HFFc6 (cell line): ENCODE measurements around the gene HLX. TPM values are rescaled to one million over a fixed set of nuclear protein-coding genes. Genes with fewer than 3 reads are reported as not detected.

ENCODE experiments used
- DNase-seq: peaks from one replicate; pipeline ENCODE4 v3.0.0-alpha.2; 2018
- H3K27ac Mint-ChIP-seq: 2 replicates; pipeline ENCODE4 v1.8.0; 2020; ENCODE audit warnings: mild to moderate bottlenecking, mixed read lengths
- H3K27me3 Mint-ChIP-seq: 2 replicates; pipeline ENCODE4 v1.8.0; 2021; ENCODE audit warnings: mild to moderate bottlenecking, moderate library complexity, mixed read lengths; ENCODE audit not compliant: insufficient read depth
- H3K36me3 Mint-ChIP-seq: 2 replicates; pipeline ENCODE4 v1.8.0; 2021; ENCODE audit warnings: low read depth, mixed read lengths
- H3K4me1 Mint-ChIP-seq: 2 replicates; pipeline ENCODE4 v1.8.0; 2020; ENCODE audit warnings: low read depth, mixed read lengths
- H3K4me3 Mint-ChIP-seq: 2 replicates; pipeline ENCODE4 v1.8.0; 2020; ENCODE audit warnings: mild to moderate bottlenecking, moderate library complexity, mixed read lengths
- H3K9me3 Mint-ChIP-seq: 2 replicates; pipeline ENCODE4 v1.8.0; 2020; ENCODE audit warnings: mild to moderate bottlenecking, mixed read lengths
- long read RNA-seq: library from polyadenylated mRNA; unstranded; transcript quantifications from one replicate; pipeline ENCODE4 v2.0.0, GENCODE V29; 2019
- total RNA-seq, 6 experiments: library from RNA; stranded (reverse); fragmentation: NEBNext Ultra II Directional; extraction: Animal tissue kit (Norgen Biotek cat#: 25700); gene quantifications; 2 replicates in 1 of 6; 3 replicates in 5 of 6; pipeline ENCODE4 v1.2.3, GENCODE V29; 2021
- TF ChIP-seq, protein P1 (sequence below): fragments of 200-600 bp; sonication (generic); IDR thresholded peaks from 2 replicates; pipeline ENCODE4 v1.5.0; 2021; ENCODE audit warnings: antibody characterized with exemption, mild to moderate bottlenecking

The HLX gene, protein sequence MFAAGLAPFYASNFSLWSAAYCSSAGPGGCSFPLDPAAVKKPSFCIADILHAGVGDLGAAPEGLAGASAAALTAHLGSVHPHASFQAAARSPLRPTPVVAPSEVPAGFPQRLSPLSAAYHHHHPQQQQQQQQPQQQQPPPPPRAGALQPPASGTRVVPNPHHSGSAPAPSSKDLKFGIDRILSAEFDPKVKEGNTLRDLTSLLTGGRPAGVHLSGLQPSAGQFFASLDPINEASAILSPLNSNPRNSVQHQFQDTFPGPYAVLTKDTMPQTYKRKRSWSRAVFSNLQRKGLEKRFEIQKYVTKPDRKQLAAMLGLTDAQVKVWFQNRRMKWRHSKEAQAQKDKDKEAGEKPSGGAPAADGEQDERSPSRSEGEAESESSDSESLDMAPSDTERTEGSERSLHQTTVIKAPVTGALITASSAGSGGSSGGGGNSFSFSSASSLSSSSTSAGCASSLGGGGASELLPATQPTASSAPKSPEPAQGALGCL
- 10 to 100 TPM in 5 of 6 experiments, 1 to 10 TPM in 1; 9.9 to 14.3 (median 11.3) TPM for total RNA-seq
- long read RNA-seq, full-length matches to known transcripts: 19 of 21 reads
- long read RNA-seq, partial matches to known transcripts: 1 of 21 reads
- long read RNA-seq, other reads (novel, unspliced or antisense): 1 of 21 reads

DNA sequence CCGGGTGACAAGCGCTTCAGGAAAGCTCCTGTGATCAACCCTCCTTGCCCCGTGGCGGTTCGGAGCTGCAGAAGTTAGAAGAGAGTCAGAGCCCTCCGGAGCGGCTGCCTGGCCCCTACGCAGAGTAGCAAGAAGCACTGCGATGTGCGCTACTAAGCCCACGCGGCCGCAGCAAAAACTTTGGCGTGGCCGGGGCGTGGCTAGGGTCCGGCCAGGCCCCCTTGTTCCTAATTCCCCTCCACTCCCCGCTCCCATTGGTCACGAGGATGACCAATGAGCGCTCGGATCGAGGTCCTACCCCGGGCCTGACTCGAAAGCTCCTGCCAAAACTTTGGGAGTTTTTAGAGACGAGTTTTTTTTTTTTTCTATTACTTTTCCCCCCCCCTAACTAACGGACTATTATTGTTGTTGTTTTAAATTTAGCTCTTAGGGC, at the start of gene HLX:
TSS of gene HLX (plus strand) at position 368 of the 433 bp plus-strand sequence. CDS start 415 bp downstream, outside the sequence.
- H3K9me3 Mint-ChIP-seq: peaks cover 6% of the 10 kb centered on the region; the same call in 1 of the 2 replicates
- H3K4me3 Mint-ChIP-seq: peak within 1 kb of the TSS; percentile 97
- TF ChIP-seq, protein P1, sequence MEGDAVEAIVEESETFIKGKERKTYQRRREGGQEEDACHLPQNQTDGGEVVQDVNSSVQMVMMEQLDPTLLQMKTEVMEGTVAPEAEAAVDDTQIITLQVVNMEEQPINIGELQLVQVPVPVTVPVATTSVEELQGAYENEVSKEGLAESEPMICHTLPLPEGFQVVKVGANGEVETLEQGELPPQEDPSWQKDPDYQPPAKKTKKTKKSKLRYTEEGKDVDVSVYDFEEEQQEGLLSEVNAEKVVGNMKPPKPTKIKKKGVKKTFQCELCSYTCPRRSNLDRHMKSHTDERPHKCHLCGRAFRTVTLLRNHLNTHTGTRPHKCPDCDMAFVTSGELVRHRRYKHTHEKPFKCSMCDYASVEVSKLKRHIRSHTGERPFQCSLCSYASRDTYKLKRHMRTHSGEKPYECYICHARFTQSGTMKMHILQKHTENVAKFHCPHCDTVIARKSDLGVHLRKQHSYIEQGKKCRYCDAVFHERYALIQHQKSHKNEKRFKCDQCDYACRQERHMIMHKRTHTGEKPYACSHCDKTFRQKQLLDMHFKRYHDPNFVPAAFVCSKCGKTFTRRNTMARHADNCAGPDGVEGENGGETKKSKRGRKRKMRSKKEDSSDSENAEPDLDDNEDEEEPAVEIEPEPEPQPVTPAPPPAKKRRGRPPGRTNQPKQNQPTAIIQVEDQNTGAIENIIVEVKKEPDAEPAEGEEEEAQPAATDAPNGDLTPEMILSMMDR: peak; percentile 13; the same call in 1 of the 2 replicates
- peaks cover 3% of the 10 kb centered on the region; the same call in 1 of the 2 replicates for H3K27me3 Mint-ChIP-seq
- peak; percentile 84 for DNase-seq
- peaks cover 42% of the 10 kb centered on the region for H3K36me3 Mint-ChIP-seq
- H3K27ac Mint-ChIP-seq: peak within 1 kb of the TSS; percentile 88
- H3K4me1 Mint-ChIP-seq: peaks cover 42% of the 10 kb centered on the region

DNA sequence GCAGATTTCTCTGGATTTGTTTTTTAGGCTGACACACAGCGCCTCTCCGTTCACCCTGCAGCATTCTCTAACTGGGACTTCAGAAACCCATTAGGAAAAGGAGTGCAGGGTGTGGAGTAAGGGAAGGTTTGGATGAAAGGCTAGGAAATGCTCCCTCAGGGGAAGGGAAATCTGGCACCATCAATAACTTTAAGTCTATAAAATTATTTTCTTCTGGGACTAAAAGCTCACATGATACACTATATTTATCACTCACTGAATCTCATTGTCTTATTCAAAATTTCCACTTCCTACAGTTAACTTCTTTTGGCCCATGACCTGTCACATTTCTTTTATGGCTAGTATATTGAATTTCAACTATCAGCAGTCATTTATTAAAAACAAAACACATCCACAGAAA, 45.8 kb upstream of the HLX start:
- DNase-seq: no peak
- Mint-ChIP-seq H3K27ac (no peak overlapping the region), H3K4me1 (peaks cover 2% of the 10 kb centered on the region; the same call in 1 of the 2 replicates), H3K36me3 (0 out of 2 replicates have a peak, but pooled peaks cover 5% of the 10 kb centered on the region), H3K9me3 (no peaks in the 10 kb centered on the region), H3K4me3 (no peak overlapping the region), H3K27me3 (peaks cover 3% of the 10 kb centered on the region)
- TF ChIP-seq, protein P1: no peak

DNA sequence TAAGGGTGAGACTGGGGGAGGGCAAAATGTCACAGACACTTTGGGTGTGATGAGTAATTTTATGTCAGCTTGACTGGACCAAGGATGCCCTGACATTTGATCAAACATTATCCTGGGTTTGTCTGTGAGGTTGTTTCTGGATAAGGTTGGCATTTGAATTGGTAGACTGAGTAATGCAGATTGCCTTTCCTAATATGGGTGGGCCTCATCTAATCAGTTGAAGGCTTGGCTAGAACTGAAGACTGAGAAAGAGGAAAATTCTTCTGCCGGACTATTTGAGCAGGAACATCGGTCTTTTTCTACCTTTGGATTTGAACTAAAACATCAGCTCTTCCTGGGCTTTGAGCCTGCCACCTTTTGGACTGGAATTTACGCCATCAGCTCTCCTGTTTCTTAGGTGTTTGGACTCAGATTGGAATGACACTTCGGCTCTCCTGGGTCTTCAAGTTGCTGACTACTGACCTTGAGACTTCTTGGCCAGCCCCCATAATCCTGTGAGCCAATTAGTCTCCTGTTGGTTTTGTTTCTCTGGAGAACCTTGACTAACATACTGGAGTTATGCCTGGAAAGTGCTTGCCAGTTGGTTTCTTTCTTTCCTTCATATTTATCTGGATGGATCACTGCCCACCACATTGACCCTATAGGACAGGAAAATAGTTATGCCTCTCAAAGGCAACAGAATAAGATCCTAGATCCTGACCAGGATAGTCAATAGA, 44.9 kb upstream of the HLX start:
- TF ChIP-seq, protein P1: no peak
- DNase-seq: no peak
- Mint-ChIP-seq H3K9me3 (no peaks in the 10 kb centered on the region), H3K36me3 (0 out of 2 replicates have a peak, but pooled peaks cover 5% of the 10 kb centered on the region), H3K27ac (no peak overlapping the region), H3K4me3 (no peak overlapping the region), H3K27me3 (peaks cover 3% of the 10 kb centered on the region), H3K4me1 (peaks cover 11% of the 10 kb centered on the region)

DNA sequence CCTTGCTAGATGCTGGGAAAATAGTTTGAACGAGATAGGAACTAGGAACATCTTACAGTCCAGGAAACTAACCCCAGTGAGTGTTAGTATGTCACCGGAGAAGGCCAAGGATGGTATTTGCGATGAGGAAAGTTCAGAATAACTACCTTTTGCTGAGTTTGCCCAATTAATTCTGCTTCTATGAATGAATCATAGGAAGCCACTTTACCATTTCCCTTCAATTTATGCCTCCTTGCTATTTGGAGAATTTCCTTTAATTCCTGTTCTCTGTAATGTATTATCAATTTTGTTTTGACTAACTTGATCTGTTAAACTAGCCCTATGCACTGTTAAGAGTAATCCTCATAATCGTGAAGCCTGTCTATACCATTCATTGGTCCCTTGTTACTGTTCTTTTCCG, 40.7 kb upstream of the HLX start:
- no peaks in the 10 kb centered on the region; the same call in 1 of the 2 replicates for H3K36me3 Mint-ChIP-seq
- no peak for DNase-seq
- H3K27ac Mint-ChIP-seq: no peak overlapping the region
- no peaks in the 10 kb centered on the region for H3K9me3 Mint-ChIP-seq
- H3K4me1 Mint-ChIP-seq: peaks cover 16% of the 10 kb centered on the region
- H3K4me3 Mint-ChIP-seq: no peak overlapping the region
- TF ChIP-seq, protein P1: no peak
- H3K27me3 Mint-ChIP-seq: peaks cover 10% of the 10 kb centered on the region

DNA sequence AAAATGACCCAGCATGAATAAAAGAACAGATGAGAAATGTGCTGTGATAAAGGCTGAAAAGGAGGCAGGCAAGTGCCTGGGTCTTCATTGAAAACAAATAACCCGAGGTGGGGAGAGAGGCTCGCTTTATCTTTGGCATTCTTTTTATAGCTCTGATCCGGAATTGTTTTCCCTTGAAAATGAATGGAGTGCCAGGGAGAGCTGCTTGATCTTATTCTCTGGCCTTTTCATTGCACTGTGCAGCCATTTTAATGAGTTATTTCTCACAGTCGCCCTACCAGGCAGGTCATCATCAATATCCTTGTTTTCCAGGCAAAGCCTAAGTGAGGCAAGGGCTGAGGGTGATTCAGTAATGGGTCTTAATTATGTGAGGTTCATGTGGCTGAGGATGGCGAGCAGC, 39.8 kb upstream of the HLX start:
- Mint-ChIP-seq H3K27me3 (peaks cover 10% of the 10 kb centered on the region), H3K4me1 (peaks cover 21% of the 10 kb centered on the region), H3K27ac (no peak overlapping the region), H3K36me3 (no peaks in the 10 kb centered on the region; the same call in 1 of the 2 replicates), H3K4me3 (no peak overlapping the region), H3K9me3 (no peaks in the 10 kb centered on the region)
- TF ChIP-seq, protein P1: no peak
- DNase-seq: no peak
